Measurements from ENCODE around the gene CTNNA3. TPM values are rescaled to one million over a fixed set of nuclear protein-coding genes. Genes with fewer than 3 reads are reported as not detected.

CTNNA3 gene
- total and polyA plus RNA-seq, 2 donors (not counting 3 experiments of a cell fraction or from before 2014, with no cell fraction given): not detected

DNA sequence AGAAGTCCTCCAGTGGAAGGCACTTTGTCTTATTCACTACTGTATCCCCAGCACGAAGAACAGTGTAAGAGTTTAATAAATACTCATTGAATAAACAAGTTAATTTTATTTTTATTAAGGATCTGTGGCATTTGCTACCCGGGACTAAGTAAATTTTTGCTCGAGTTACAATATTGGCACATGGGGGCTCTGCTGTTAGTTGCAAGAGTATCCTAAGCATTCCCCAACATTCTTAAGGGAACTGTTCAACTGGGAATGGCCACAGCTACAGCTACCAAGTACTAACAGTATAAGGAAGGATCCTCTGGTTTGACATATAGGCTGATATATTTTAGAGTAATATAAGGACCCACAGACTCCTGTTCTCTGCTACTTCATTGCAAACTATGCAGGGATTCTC is 778.9 kb downstream of the CTNNA3 start:
- ChIA-PET POLR2A (no interaction called here), CTCF (no interaction called here)
- Histone ChIP-seq H3K36me3 (ENCODE audit: control insufficient read depth in 2 of 2, extremely low read depth in 1 of 2, insufficient read depth in 2 of 2, low read length in 2 of 2) (no peaks in the 10 kb centered on the region), H3K9me3 (replicated peaks; ENCODE audit: control insufficient read depth, insufficient read depth, low read length) (no peaks in the 10 kb centered on the region), H3K27ac (ENCODE audit: insufficient read depth, low read depth, low read length) (no peak overlapping the region), H3K9me1 (replicated peaks; ENCODE audit: control insufficient read depth, extremely low read depth, insufficient read depth, low read length) (no peaks in the 10 kb centered on the region), H3K9ac (replicated peaks; ENCODE audit: extremely low read depth, insufficient read depth, low read length) (no peak overlapping the region), H3K27me3 (ENCODE audit: control insufficient read depth in 2 of 2, insufficient read depth in 2 of 2, low read length in 2 of 2) (no peaks in the 10 kb centered on the region), H4K20me1 (replicated peaks; ENCODE audit: control insufficient read depth, extremely low read depth, insufficient read depth, low read length) (no peaks in the 10 kb centered on the region), H3K4me3 (replicated peaks in 1 of 3; ENCODE audit: insufficient read depth in 1 of 3, low read depth in 1 of 3, low read length in 3 of 3) (no peak overlapping the region), H3K4me1 (ENCODE audit: control insufficient read depth, extremely low read depth, insufficient read depth, low read length) (no peaks in the 10 kb centered on the region), H2AFZ (ENCODE audit: low read depth, low read length) (no peak overlapping the region), H3K79me2 (ENCODE audit: control insufficient read depth, insufficient read depth, low read length) (no peaks in the 10 kb centered on the region), H3K4me2 (ENCODE audit: insufficient read depth, low read length) (no peak overlapping the region)
- intact Hi-C loops (cut with micrococcal nuclease): no loop called here
- FAIRE-seq (no peak), DNase-seq (ENCODE audit: low read depth, low spot score) (no peak)
- dilution Hi-C loops (cut with MboI; ENCODE audit: extremely low pct_ligation_motif_present, low sequenced_read_pairs): no loop called here
- TF ChIP-seq GATA2 (IDR thresholded peaks at IDR 0.05; ENCODE audit: insufficient read depth, insufficient read length, low read depth, low read length) (no peak), FOS (IDR thresholded peaks at IDR 0.05; ENCODE audit: borderline replicate concordance, insufficient read depth, low read length) (no peak), POLR2AphosphoS5 (IDR thresholded peaks at IDR 0.05; ENCODE audit: insufficient read depth, low read depth, low read length) (no peak), MYC (IDR thresholded peaks at IDR 0.05; ENCODE audit: low read depth, low read length) (no peak), JUN (IDR thresholded peaks at IDR 0.05; ENCODE audit: borderline replicate concordance, insufficient read depth, insufficient read length, low read depth) (no peak), EZH2 (IDR thresholded peaks at IDR 0.05; ENCODE audit: borderline replicate concordance, low read depth, low read length, severe bottlenecking) (no peak), POLR2A (IDR thresholded peaks at IDR 0.05; ENCODE audit: low read depth, low read length) (no peak)
- TF ChIP-seq, protein P1, sequence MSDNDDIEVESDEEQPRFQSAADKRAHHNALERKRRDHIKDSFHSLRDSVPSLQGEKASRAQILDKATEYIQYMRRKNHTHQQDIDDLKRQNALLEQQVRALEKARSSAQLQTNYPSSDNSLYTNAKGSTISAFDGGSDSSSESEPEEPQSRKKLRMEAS (IDR thresholded peaks at IDR 0.05; ENCODE audit: insufficient read depth, insufficient read length): no peak
- TF ChIP-seq, protein P2, sequence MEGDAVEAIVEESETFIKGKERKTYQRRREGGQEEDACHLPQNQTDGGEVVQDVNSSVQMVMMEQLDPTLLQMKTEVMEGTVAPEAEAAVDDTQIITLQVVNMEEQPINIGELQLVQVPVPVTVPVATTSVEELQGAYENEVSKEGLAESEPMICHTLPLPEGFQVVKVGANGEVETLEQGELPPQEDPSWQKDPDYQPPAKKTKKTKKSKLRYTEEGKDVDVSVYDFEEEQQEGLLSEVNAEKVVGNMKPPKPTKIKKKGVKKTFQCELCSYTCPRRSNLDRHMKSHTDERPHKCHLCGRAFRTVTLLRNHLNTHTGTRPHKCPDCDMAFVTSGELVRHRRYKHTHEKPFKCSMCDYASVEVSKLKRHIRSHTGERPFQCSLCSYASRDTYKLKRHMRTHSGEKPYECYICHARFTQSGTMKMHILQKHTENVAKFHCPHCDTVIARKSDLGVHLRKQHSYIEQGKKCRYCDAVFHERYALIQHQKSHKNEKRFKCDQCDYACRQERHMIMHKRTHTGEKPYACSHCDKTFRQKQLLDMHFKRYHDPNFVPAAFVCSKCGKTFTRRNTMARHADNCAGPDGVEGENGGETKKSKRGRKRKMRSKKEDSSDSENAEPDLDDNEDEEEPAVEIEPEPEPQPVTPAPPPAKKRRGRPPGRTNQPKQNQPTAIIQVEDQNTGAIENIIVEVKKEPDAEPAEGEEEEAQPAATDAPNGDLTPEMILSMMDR (IDR thresholded peaks at IDR 0.05; ENCODE audit: extremely low read depth in 1 of 2, insufficient read depth in 1 of 2, low read depth in 1 of 2, low read length in 2 of 2): no peak
- BruUV-seq (replicated peaks): no TSS peak
